GM21526 (cell line): ENCODE measurements around the gene CALHM6.

ENCODE experiments used
- ATAC-seq: cut with Tn5 transposase; IDR thresholded peaks from one replicate; pipeline ENCODE4 v1.9.1; 2021; ENCODE audit warnings: moderate library complexity; ENCODE audit not compliant: unreplicated experiment, low FRiP score

CALHM6 gene

GRCh38 chr6:116461331-116461931, at the start of gene CALHM6:
Gene CALHM6, plus strand, starts transcription at chr6:116461375. Its CDS starts 555 bp downstream, at chr6:116461930.
- no peak for ATAC-seq

DNA sequence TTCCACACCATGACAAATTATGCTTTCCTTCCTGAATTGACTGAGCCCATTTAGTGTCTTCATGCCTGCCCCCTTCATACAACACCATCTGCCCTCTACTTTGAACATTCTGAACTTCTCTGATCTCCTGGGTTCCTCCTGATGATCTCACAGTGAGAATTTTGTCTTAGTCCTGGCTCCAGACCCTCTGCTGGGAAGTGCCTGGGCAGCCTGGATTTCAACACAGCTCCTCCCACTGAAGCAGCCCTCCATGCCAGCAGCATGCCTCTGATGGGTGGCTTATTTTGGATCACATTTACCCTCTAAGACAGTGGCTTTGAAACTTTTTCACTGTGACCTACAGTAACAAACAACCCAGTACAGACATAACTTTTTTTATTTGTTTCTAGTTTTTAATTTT, 48.9 kb upstream of the CALHM6 start:
- no peak for ATAC-seq

DNA sequence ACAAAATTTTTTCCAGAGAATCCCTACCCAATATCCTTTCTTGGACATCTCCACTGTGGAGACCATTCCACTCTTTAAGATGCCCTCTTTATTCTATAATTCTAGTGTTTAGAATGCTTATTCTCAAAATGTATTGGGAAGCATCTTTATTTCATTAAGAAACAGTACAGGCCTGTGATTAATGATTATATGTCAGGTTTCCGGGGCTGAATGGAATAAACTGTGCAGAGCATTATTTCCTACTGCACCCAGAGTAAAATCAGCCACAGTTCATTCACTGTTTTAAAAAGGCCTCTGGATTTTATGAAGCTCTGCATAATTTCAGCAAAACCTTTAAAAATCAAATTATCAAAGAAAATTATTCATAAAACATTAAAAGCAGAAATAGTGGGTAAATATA, 47.8 kb upstream of the CALHM6 start:
- no peak for ATAC-seq

DNA sequence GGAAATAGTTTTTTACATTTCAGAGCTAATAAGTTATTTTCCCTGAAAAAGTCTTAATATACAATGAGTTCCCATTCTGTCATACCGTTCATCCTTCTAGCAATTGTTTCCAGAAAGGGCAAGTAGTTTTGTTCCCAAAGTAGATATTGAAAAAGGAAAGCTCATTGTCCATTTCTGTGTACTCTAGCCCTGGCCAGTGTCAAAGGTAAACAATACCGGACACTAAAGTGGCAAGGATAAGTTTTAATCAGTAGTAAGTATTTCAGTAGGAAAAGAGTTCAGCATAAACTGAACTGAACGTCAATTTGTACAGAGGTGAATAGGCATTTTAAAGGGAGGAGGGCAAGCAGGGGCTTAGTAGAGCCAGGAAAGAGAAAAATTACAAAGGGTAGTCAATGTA, 43.5 kb upstream of the CALHM6 start:
- ATAC-seq = no peak

DNA sequence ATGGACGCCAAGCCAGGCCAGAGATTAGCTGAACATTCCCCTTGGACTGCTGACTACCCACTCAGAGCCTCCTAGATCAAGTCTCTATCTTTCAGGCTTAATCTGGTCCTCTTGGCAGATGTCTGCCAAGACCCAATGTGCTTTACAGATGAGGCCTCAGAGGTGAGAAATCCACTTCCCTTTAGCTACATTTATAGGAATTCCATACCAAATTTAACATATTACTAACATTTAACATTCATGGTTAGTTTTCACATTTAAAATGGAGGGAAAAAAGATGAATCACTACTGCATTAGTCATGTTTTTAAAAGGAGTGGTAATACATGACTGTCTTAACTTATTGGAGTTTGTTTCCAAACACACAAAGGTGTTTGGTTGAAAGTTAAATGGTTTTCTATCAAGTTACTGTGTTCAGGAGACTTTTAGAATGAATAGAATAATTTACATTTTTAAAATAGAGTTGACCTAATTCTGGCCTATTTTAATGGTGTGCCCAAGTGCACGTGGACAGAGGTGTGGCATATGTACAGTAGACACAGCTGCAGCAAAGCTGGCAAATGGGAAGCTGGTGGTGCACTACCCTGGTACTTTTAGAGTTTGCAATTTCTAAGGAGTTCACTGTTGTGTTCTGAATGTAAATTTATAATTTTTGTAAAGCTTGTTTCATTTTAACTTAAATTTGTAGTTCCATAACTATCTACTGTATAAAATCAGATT, 41.9 kb upstream of the CALHM6 start:
- ATAC-seq = no peak

DNA sequence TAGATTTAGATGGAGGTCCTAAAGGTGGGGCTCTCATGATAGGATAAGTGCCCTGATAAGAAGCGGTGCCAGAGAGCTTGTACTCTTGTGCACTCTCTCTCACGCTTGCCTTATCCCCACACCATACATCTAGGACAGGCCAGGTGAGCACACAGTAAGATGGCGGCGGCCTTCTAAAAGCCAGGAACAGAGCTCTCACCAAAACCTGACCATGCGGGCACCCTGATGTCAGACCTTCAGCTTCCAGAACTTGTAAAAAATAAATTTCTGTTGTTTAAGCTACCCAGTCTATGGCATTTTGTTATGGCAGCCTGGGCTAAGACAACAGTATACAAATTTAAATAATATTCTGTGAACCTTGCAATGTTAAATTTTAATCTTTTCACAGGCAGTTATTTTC, 40.8 kb upstream of the CALHM6 start:
- ATAC-seq = no peak

DNA sequence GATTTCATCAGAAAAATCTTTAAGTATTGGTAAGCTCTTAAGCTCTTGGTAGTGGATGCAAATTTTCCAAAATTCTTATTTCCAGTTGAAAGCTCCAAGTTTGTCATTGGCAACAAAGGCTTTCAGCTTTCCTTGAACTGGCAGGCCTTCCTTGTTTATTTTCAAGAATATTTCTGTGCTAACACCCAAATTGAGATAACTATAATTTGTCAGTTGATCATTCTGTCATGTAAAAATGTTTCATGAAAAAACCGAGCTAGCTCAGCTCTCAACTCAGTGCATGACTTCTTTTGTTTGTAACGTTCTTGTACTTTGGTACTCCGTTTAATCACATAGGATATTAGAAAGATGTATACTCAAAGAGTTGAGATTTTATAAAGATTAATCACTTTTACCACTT, 38.9 kb upstream of the CALHM6 start:
- no peak for ATAC-seq

DNA sequence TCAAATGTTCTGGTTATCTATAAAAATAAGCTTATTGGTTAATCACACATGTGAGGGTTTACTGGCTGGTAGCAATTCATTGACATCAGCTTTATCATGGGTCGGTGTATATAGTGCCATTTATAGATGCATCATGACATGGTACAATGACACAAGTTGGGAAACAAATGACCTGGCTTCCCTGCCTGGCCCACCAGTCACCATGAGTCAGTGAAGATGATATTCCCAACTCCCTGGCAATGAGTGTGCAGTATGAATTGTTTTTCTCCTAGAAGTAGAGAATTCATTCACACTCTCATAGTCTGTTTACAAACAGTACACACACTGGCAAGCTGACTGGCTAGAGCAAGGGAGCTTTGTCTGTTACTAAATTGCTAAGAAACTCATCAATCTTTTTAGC, 37.2 kb upstream of the CALHM6 start:
- no peak for ATAC-seq

- no peak for ATAC-seq
Observed at GRCh38 chr6:116426551-116426950, 34.6 kb upstream of the CALHM6 start.

GRCh38 chr6:116429111-116429510, 32.1 kb upstream of the CALHM6 start:
- no peak for ATAC-seq

- no peak for ATAC-seq
Observed at GRCh38 chr6:116430860-116431259, 30.3 kb upstream of the CALHM6 start.

- no peak for ATAC-seq
Observed at GRCh38 chr6:116431964-116432595, 29.1 kb upstream of the CALHM6 start.

GRCh38 chr6:116433206-116433712, 27.9 kb upstream of the CALHM6 start:
- no peak for ATAC-seq

GRCh38 chr6:116434056-116434725, 27.0 kb upstream of the CALHM6 start:
- no peak for ATAC-seq

- no peak for ATAC-seq
Observed at GRCh38 chr6:116436586-116436985, 24.6 kb upstream of the CALHM6 start.

- no peak for ATAC-seq
Observed at GRCh38 chr6:116437656-116438055, 23.5 kb upstream of the CALHM6 start.

DNA sequence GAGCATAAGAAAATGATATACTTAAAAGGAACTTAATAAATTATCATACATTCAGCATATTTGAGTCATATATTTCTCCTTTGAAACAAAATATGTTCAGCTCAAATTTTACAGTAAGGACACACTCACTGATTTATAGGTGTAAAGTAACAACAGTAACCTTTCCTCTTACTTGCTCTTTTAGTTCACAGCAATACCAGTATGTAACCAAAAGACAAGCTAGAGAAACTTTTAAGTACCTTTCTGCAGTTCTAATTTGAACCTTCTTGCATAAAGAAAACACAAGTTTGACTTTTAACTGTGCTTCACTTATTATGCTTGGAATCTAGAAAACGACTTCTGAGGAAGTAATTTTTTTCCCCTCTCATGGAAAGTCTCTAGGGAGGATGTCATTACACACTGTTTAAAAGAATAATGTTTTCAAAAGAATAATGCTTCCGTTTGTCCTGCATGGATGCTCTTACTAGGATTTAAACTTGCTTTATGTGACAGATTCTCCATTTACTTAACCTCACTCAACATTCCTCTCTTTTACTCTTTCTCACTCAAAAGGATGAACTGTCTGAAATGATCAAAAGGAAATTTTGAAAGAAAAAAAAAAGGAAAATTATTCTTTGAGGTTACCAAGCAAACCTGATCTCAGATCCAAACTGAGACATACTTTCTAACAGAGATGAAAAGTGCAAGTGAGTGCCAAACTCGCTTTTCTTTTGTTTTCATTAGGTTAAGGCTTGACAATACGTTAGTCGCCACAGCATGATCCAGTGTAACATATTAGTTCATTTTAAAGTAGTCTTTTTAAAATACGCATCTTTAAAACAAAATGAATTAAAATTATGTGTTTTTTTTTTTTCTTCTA, 22.4 kb upstream of the CALHM6 start:
- ATAC-seq = no peak

- no peak for ATAC-seq
Observed at GRCh38 chr6:116439522-116440051, 21.6 kb upstream of the CALHM6 start.

DNA sequence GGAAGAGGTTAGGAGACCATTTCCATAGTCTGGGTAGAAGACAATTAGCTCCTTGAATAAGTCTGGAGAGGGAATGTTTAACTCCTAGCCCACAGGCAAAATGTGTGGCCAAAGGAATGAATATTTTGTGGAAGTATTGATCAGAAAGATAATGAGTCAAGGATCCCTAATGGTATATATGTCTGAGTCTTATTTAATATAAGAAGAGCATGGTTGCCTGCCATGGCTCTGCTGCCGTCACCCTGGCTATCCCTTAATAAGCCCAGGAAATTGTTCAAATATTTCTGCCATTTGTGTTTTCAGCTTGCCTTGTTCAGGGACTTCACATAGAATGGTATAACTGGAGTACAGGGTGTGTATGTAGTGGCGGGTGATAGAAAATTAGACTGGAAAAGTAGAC, 18.1 kb upstream of the CALHM6 start:
- no peak for ATAC-seq

- ATAC-seq = peak; percentile 83
Observed at GRCh38 chr6:116444092-116444491, 17.1 kb upstream of the CALHM6 start.
